Gastrocnemius medialis (tissue), 4 donors: ENCODE results near the gene CROCC. TPM values are rescaled to one million over a fixed set of nuclear protein-coding genes. Genes with fewer than 3 reads are reported as not detected.

Experiments
- ATAC-seq, 2 donors: fragments of 150-250 bp; one replicate each; pipeline ENCODE4 v1.9.1; 2016
- DNase-seq, 2 donors: peaks; one replicate each; pipeline ENCODE4 v3.0.0-alpha.2; 2019
- H3K27ac ChIP-seq, 4 donors: fragments of 200-600 bp; sonication (generic); 1 replicate in 1 of 4; 2 replicates in 3 of 4; pipeline ENCODE4 v1.5.1; 2016 to 2018; ENCODE audit warnings: mild to moderate bottlenecking in 2 of 4, moderate library complexity in 1 of 4
- H3K27me3 ChIP-seq, 3 donors: fragments of 200-600 bp; sonication (generic) in 2 of 3; 1 replicate in 1 of 3; 2 replicates in 2 of 3; pipeline versions ENCODE4 v1.5.1 to v1.6.0; 2016 to 2019; ENCODE audit warnings: mild to moderate bottlenecking in 1 of 3, moderate library complexity in 1 of 3
- H3K36me3 ChIP-seq, 2 donors: fragments of 200-600 bp; sonication (generic) in 1 of 2; one replicate each; pipeline ENCODE4 v1.5.1; 2017 to 2018
- H3K4me1 ChIP-seq, 2 donors: fragments of 200-600 bp; sonication (generic) in 1 of 2; one replicate each; pipeline ENCODE4 v1.5.1; 2016 to 2017; ENCODE audit warnings: mild to moderate bottlenecking in 2 of 2
- H3K4me3 ChIP-seq, 4 donors: fragments of 200-600 bp; sonication (generic) in 3 of 4; 1 replicate in 1 of 4; 2 replicates in 3 of 4; pipeline ENCODE4 v1.5.1; 2016 to 2019; ENCODE audit warnings: mild to moderate bottlenecking in 2 of 4
- H3K9me3 ChIP-seq, 3 donors: fragments of 200-600 bp; sonication (generic) in 2 of 3; 1 replicate in 1 of 3; 2 replicates in 2 of 3; pipeline ENCODE4 v1.5.1; 2016 to 2019
- CTCF ChIP-seq, 5 experiments: fragments of 450-650 bp in 3 of 5; fragments of 200-600 bp in 2 of 5; sonication (generic) in 2 of 5; IDR thresholded peaks in 4 of 5; conservative IDR thresholded peaks in 1 of 5; 1 replicate in 4 of 5; 2 replicates in 1 of 5; pipeline ENCODE4 v1.5.1; 2016 to 2019; ENCODE audit warnings: antibody characterized with exemption in 5 of 5, mild to moderate bottlenecking in 3 of 5, moderate library complexity in 3 of 5
- POLR2A ChIP-seq, 2 donors: fragments of 450-650 bp; IDR thresholded peaks; one replicate each; pipeline ENCODE4 v1.6.1; 2017; ENCODE audit warnings: antibody characterized with exemption in 2 of 2, mild to moderate bottlenecking in 2 of 2, moderate library complexity in 2 of 2
- in situ Hi-C, 4 donors: fragments of 200-750 bp; cut with MboI; loops; one replicate each; pipeline versions ENCODE4 v1.15.0 to v1.8.0; 2017; ENCODE audit warnings: low sequenced_read_pairs in 4 of 4
- intact Hi-C: fragments of 100-400 bp; cut with DNase I; formaldehyde crosslinking; loops from one replicate; pipeline ENCODE4 v1.15.1; 2023; ENCODE audit warnings: low total_unique reads
- total RNA-seq, 4 donors: library from RNA; depleted of rRNA; stranded (reverse); fragments of >200 nt; gene quantifications; one replicate each; pipeline versions ENCODE4 v1.1.0 to v1.2.3, GENCODE V29; 2016

CROCC gene
- total RNA-seq, 4 donors from 2014 or later, result 3.0 to 8.0 (median 5.3) TPM

GRCh38 chr1:17001760-17002523 lies 80.2 kb downstream of the CROCC start:
- H3K4me1 ChIP-seq, result no peaks in the 10 kb centered on the region
- no peak overlapping the region for H3K27ac ChIP-seq
- intact Hi-C loops, result no loop called here
- H3K4me3 ChIP-seq, result no peak overlapping the region
- in situ Hi-C loops, result no loop called here
- TF ChIP-seq POLR2A (IDR thresholded peaks at IDR 0.05), result no peak
- peaks cover 0 to 52% of the 10 kb centered on the region in 2 donors for H3K36me3 ChIP-seq
- DNase-seq, result no peak
- H3K9me3 ChIP-seq, result no peaks in the 10 kb centered on the region
- ATAC-seq, result no peak
- H3K27me3 ChIP-seq, result no peaks in the 10 kb centered on the region

- ATAC-seq (no peak), DNase-seq (no peak)
- Histone ChIP-seq H3K4me1 (no peaks in the 10 kb centered on the region), H3K4me3 (no peak overlapping the region), H3K9me3 (no peaks in the 10 kb centered on the region), H3K36me3 (peaks cover 0 to 51% of the 10 kb centered on the region in 2 donors), H3K27me3 (no peaks in the 10 kb centered on the region), H3K27ac (no peak overlapping the region)
- in situ Hi-C loops, result no loop called here
- intact Hi-C loops, result no loop called here
- no peak for TF ChIP-seq CTCF (IDR thresholded peaks at IDR 0.05 in 4 of 5, conservative IDR thresholded peaks at IDR 0.05 in 1 of 5)
- TF ChIP-seq POLR2A (IDR thresholded peaks at IDR 0.05), result no peak
These were observed 80.8 kb downstream of the CROCC start for GRCh38 chr1:17002524-17002902.

- DNase-seq, result no peak
- Histone ChIP-seq H3K4me3 (no peak overlapping the region), H3K4me1 (peaks cover 0 to 7% of the 10 kb centered on the region in 2 donors), H3K9me3 (no peaks in the 10 kb centered on the region), H3K27me3 (no peaks in the 10 kb centered on the region), H3K27ac (peak overlapping the region; percentile 57 to 74 (median 64)), H3K36me3 (peaks cover 0 to 37% of the 10 kb centered on the region in 2 donors)
- in situ Hi-C loops (no loop called here), intact Hi-C loops (no loop called here)
- no peak for ATAC-seq
- TF ChIP-seq CTCF (IDR thresholded peaks at IDR 0.05 in 4 of 5, conservative IDR thresholded peaks at IDR 0.05 in 1 of 5), result no peak
These were observed 83.0 kb downstream of the CROCC start for GRCh38 chr1:17004466-17005364.

GRCh38 chr1:17005365-17005740 lies 83.6 kb downstream of the CROCC start:
- Histone ChIP-seq H3K4me3 (no peak overlapping the region), H3K36me3 (peaks cover 0 to 37% of the 10 kb centered on the region in 2 donors), H3K27ac (no peak overlapping the region), H3K4me1 (peaks cover 2 to 14% of the 10 kb centered on the region in 2 donors), H3K9me3 (no peaks in the 10 kb centered on the region), H3K27me3 (no peaks in the 10 kb centered on the region)
- no peak for TF ChIP-seq POLR2A (IDR thresholded peaks at IDR 0.05)
- no peak for TF ChIP-seq CTCF (IDR thresholded peaks at IDR 0.05 in 4 of 5, conservative IDR thresholded peaks at IDR 0.05 in 1 of 5)
- intact Hi-C loops (no loop called here), in situ Hi-C loops (no loop called here)
- ATAC-seq, result no peak
- no peak for DNase-seq

GRCh38 chr1:17007121-17007520 lies 85.4 kb downstream of the CROCC start:
- intact Hi-C loops, result no loop called here
- ATAC-seq, result no peak
- in situ Hi-C loops, result no loop called here
- Histone ChIP-seq H3K27me3 (no peaks in the 10 kb centered on the region), H3K36me3 (peaks cover 0 to 30% of the 10 kb centered on the region in 2 donors), H3K4me3 (no peak overlapping the region), H3K4me1 (peaks cover 11 to 21% of the 10 kb centered on the region in 2 donors), H3K9me3 (no peaks in the 10 kb centered on the region), H3K27ac (no peak overlapping the region)
- DNase-seq, result no peak
- TF ChIP-seq POLR2A (IDR thresholded peaks at IDR 0.05) (no peak), CTCF (IDR thresholded peaks at IDR 0.05 in 4 of 5, conservative IDR thresholded peaks at IDR 0.05 in 1 of 5) (no peak)
